ENCODE data around the gene NAA50. TPM values are rescaled to one million over a fixed set of nuclear protein-coding genes. Genes with fewer than 3 reads are reported as not detected.

Gene NAA50
- total RNA-seq, result 10 to 100 TPM; 55.3 to 77.6 (median 61.0) TPM
- total RNA-seq (2013), result 78.4 TPM

DNA sequence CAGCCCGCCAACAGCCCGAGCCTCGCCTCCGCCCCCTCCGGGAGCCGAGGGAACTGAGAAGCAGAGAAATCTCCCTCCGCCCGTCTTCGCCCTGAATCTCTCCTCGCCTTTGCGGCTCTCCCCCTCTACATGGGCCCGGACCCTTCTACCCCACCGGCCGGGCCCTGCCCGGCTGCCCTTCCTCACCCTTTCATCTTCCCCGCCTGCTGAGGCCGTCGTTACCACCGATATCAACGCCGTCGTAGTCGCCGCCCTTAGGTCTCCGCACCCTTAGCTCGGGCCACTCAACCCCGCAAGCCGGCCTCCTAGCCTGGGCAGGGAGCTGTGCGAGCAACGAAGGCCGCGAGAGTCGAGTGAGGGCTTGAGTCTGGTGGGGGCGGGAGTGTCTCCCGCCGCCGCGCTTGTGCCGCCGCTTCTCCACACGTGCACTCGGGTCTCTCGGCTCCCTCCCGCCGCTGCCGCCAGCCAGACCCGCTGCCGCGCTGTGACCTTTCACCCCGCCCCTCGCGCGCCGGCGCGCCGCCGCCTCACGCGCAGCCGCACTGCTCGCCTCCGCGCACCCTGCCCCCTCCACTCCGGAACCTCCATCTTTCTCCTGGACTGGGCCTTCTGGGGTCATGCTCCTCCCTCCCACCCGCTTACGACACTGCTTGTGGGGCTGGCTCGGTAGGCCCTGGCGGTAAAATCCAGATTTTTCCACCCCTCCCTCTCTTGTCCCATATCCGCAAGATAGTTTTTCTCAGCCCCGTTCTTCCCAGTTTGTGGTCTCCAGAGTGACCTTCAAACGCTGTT, at the start of gene NAA50:
TSS of gene NAA50 (minus strand) at position 494 of the 792 bp plus-strand sequence. CDS start at position 194, 300 bp downstream.
- no peaks in the 10 kb centered on the region for H3K36me3 Mint-ChIP-seq

DNA sequence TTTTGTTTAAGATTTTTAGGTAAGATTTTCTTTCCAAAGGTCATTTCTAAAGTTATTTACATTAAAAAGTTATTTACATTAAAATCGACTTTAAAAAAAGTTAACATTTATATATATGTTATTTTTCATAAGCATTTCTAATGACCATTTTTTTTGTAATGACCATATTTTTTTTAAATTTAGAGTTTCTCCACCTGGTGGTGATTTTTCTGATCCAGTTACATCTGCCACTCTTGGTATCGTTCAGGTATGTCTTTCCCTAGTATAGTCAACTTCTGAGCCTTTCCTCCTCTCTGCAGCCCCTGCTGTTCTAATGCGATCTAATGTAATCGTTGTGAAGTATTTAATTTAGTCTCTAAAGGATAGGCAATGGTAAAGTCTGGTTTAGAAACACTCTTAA, 49.6 kb upstream of the NAA50 start:
- no peaks in the 10 kb centered on the region for H3K4me1 Mint-ChIP-seq
- H3K27ac Mint-ChIP-seq, result no peak overlapping the region
- H3K9me3 Mint-ChIP-seq, result no peaks in the 10 kb centered on the region
- intact Hi-C loops (cut with micrococcal nuclease), result no loop called here
- peaks cover 13% of the 10 kb centered on the region for H3K36me3 Mint-ChIP-seq
- no peaks in the 10 kb centered on the region for H3K27me3 Mint-ChIP-seq (ENCODE audit: low read depth in 2 of 2)
- no peaks in the 10 kb centered on the region for H3K9me3 ChIP-seq (ENCODE audit: control insufficient read depth, insufficient read depth, low read length)
- TF ChIP-seq, protein P1, sequence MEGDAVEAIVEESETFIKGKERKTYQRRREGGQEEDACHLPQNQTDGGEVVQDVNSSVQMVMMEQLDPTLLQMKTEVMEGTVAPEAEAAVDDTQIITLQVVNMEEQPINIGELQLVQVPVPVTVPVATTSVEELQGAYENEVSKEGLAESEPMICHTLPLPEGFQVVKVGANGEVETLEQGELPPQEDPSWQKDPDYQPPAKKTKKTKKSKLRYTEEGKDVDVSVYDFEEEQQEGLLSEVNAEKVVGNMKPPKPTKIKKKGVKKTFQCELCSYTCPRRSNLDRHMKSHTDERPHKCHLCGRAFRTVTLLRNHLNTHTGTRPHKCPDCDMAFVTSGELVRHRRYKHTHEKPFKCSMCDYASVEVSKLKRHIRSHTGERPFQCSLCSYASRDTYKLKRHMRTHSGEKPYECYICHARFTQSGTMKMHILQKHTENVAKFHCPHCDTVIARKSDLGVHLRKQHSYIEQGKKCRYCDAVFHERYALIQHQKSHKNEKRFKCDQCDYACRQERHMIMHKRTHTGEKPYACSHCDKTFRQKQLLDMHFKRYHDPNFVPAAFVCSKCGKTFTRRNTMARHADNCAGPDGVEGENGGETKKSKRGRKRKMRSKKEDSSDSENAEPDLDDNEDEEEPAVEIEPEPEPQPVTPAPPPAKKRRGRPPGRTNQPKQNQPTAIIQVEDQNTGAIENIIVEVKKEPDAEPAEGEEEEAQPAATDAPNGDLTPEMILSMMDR (IDR thresholded peaks at IDR 0.05), result no peak
- WGBS (ENCODE audit: insufficient coverage), result 100% methylated on average over 1 of the region's 4 CpGs
- H3K36me3 ChIP-seq (ENCODE audit: control insufficient read depth, insufficient read depth, low read length), result peaks cover 58% of the 10 kb centered on the region
- H3K4me1 ChIP-seq (ENCODE audit: control insufficient read depth, insufficient read depth, low read length), result no peaks in the 10 kb centered on the region
- no peak overlapping the region for H3K4me3 ChIP-seq (ENCODE audit: low read length)
- no peaks in the 10 kb centered on the region for H3K27me3 ChIP-seq (ENCODE audit: control insufficient read depth, insufficient read depth, low read length)
- H3K4me3 Mint-ChIP-seq, result no peak overlapping the region
- no peak for ATAC-seq
- no peak overlapping the region for H3K27ac ChIP-seq (ENCODE audit: low read length)
- DNase-seq, result peak in 1 of 2 donors; percentile 12

More for the DNA sequence above, at the start of gene NAA50:
- peak within 1 kb of the TSS; percentile 93 to 100 for H3K27ac Mint-ChIP-seq
- Histone ChIP-seq H3K4me1 (ENCODE audit: control insufficient read depth, insufficient read depth, low read length) (peaks cover 25% of the 10 kb centered on the region), H3K27me3 (ENCODE audit: control insufficient read depth, insufficient read depth, low read length) (no peaks in the 10 kb centered on the region), H3K36me3 (ENCODE audit: control insufficient read depth, insufficient read depth, low read length) (no peaks in the 10 kb centered on the region), H3K9me3 (ENCODE audit: control insufficient read depth, insufficient read depth, low read length) (no peaks in the 10 kb centered on the region), H3K27ac (ENCODE audit: low read length) (peak within 1 kb of the TSS; percentile 96), H3K4me3 (ENCODE audit: low read length) (peak within 1 kb of the TSS; percentile 89)
- under 1% methylated on average over 71 of the region's 72 CpGs for WGBS (ENCODE audit: insufficient coverage)
- no peaks in the 10 kb centered on the region for H3K9me3 Mint-ChIP-seq
- H3K4me3 Mint-ChIP-seq, result peak within 1 kb of the TSS; percentile 100
- no peaks in the 10 kb centered on the region for H3K27me3 Mint-ChIP-seq (ENCODE audit: low read depth in 2 of 2)
- intact Hi-C loops (cut with micrococcal nuclease), result loop anchor here (1.0 to 5.0 kb wide), 8 partner anchors 10 to 1401 kb away; partner anchors contain the start of genes ATG3, SIDT1, SLC35A5 and ZBTB20
- H3K4me1 Mint-ChIP-seq, result peaks cover 79 to 80% of the 10 kb centered on the region in 2 donors
- TF ChIP-seq, protein P1 (IDR thresholded peaks at IDR 0.05), result no peak
- DNase-seq (peak; percentile 87 to 97), ATAC-seq (peak; percentile 70 to 89 (median 79))

DNA sequence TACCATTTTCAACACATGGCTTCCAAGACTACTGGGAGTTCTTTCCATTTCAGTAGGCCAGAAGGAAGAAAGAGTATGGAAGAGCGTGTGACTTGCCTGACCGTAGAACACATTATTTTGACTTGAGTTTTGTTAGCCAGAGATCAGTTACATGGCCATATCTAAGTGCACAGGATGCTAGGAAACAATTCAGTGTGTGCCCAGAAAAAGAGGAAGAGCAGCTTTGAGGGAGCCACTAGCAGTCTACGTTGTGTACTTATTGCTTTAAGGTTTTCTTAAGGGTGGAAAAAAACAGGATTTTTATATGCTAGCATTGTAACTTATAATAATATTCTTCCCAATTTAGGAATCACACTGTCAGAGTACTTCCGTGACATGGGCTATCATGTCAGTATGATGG, 48.5 kb upstream of the NAA50 start:
- no peak overlapping the region for H3K27ac ChIP-seq (ENCODE audit: low read length)

More for the DNA sequence above, 48.5 kb upstream of the NAA50 start:
- H3K27me3 ChIP-seq (ENCODE audit: control insufficient read depth, insufficient read depth, low read length), result no peaks in the 10 kb centered on the region
- peaks cover 51% of the 10 kb centered on the region for H3K36me3 ChIP-seq (ENCODE audit: control insufficient read depth, insufficient read depth, low read length)
- ATAC-seq (no peak), DNase-seq (no peak)
- 81% methylated on average over 4 of the region's 4 CpGs for WGBS (ENCODE audit: insufficient coverage)
- Mint-ChIP-seq H3K9me3 (no peaks in the 10 kb centered on the region), H3K36me3 (peaks cover 6% of the 10 kb centered on the region), H3K4me3 (no peak overlapping the region), H3K4me1 (no peaks in the 10 kb centered on the region), H3K27ac (peak overlapping the region in 1 of 2 donors; percentile 58), H3K27me3 (ENCODE audit: low read depth in 2 of 2) (no peaks in the 10 kb centered on the region)
- no peak overlapping the region for H3K4me3 ChIP-seq (ENCODE audit: low read length)
- H3K4me1 ChIP-seq (ENCODE audit: control insufficient read depth, insufficient read depth, low read length), result no peaks in the 10 kb centered on the region
- no peaks in the 10 kb centered on the region for H3K9me3 ChIP-seq (ENCODE audit: control insufficient read depth, insufficient read depth, low read length)
- TF ChIP-seq, protein P1 (IDR thresholded peaks at IDR 0.05), result no peak
- intact Hi-C loops (cut with micrococcal nuclease), result no loop called here
